Muscle of arm (tissue), 14 donors: Measurements from ENCODE around the gene THEM4. TPM values are rescaled to one million over a fixed set of nuclear protein-coding genes. Genes with fewer than 3 reads are reported as not detected.
A peak's percentile ranks its signal among the peaks of the same experiment; 100 is the strongest.

Experiments
- DNase-seq: peaks from one replicate; pipeline ENCODE4 v3.0.0-alpha.2; 2013
- long read RNA-seq, 11 donors: transcript quantifications; one replicate each; lab custom pipeline, GENCODE V29; 2026
- polyA plus RNA-seq, 12 donors: library from polyadenylated mRNA; unstranded; fragments of 120-200 nt; gene quantifications; one replicate each; pipeline ENCODE4 v1.2.1, GENCODE V29; 2013; ENCODE audit not compliant: insufficient read length in 12 of 12

The THEM4 gene
- polyA plus RNA-seq, result 10 to 100 TPM in 11 of 12 donors, not detected in 1; 11.6 to 24.9 (median 16.5) TPM
- long read RNA-seq, donor 1, partial matches to known transcripts, result 7 of 13 reads
- long read RNA-seq, donor 1, other reads (novel, unspliced or antisense), result 0 of 13 reads
- long read RNA-seq, donor 2, transcript THEM4-202 (7 exons, 1,832 nt), result major isoform, 7 of 17 reads
- long read RNA-seq, donor 2, partial matches to known transcripts, result 6 of 17 reads
- long read RNA-seq, donor 2, other reads (novel, unspliced or antisense), result 0 of 17 reads
- long read RNA-seq, donor 3, partial matches to known transcripts, result 5 of 8 reads
- long read RNA-seq, donor 3, other reads (novel, unspliced or antisense), result 0 of 8 reads
- long read RNA-seq, donor 4, partial matches to known transcripts, result 0 of 2 reads
- long read RNA-seq, donor 4, other reads (novel, unspliced or antisense), result 0 of 2 reads
- long read RNA-seq, donor 5, partial matches to known transcripts, result 17 of 26 reads
- long read RNA-seq, donor 5, other reads (novel, unspliced or antisense), result 0 of 26 reads
- long read RNA-seq, donor 6, partial matches to known transcripts, result 5 of 6 reads
- long read RNA-seq, donor 6, other reads (novel, unspliced or antisense), result 0 of 6 reads
- long read RNA-seq, donor 7, partial matches to known transcripts, result 0 of 4 reads
- long read RNA-seq, donor 7, other reads (novel, unspliced or antisense), result 0 of 4 reads
- long read RNA-seq, donor 8, transcript THEM4-205 (2 exons, 643 nt), result major isoform, 7 of 24 reads
- long read RNA-seq, donor 8, transcript THEM4-201 (6 exons, 2,377 nt), result minor isoform, 5 of 24 reads
- long read RNA-seq, donor 8, partial matches to known transcripts, result 12 of 24 reads
- long read RNA-seq, donor 8, other reads (novel, unspliced or antisense), result 0 of 24 reads
- long read RNA-seq, donor 9, partial matches to known transcripts, result 0 of 2 reads
- long read RNA-seq, donor 9, other reads (novel, unspliced or antisense), result 0 of 2 reads
- long read RNA-seq, donor 10, partial matches to known transcripts, result 0 of 4 reads
- long read RNA-seq, donor 10, other reads (novel, unspliced or antisense), result 0 of 4 reads
- long read RNA-seq, donor 11, transcript THEM4-202 (7 exons, 1,832 nt), result major isoform, 6 of 14 reads
- long read RNA-seq, donor 11, partial matches to known transcripts, result 6 of 14 reads
- long read RNA-seq, donor 11, other reads (novel, unspliced or antisense), result 0 of 14 reads

DNA sequence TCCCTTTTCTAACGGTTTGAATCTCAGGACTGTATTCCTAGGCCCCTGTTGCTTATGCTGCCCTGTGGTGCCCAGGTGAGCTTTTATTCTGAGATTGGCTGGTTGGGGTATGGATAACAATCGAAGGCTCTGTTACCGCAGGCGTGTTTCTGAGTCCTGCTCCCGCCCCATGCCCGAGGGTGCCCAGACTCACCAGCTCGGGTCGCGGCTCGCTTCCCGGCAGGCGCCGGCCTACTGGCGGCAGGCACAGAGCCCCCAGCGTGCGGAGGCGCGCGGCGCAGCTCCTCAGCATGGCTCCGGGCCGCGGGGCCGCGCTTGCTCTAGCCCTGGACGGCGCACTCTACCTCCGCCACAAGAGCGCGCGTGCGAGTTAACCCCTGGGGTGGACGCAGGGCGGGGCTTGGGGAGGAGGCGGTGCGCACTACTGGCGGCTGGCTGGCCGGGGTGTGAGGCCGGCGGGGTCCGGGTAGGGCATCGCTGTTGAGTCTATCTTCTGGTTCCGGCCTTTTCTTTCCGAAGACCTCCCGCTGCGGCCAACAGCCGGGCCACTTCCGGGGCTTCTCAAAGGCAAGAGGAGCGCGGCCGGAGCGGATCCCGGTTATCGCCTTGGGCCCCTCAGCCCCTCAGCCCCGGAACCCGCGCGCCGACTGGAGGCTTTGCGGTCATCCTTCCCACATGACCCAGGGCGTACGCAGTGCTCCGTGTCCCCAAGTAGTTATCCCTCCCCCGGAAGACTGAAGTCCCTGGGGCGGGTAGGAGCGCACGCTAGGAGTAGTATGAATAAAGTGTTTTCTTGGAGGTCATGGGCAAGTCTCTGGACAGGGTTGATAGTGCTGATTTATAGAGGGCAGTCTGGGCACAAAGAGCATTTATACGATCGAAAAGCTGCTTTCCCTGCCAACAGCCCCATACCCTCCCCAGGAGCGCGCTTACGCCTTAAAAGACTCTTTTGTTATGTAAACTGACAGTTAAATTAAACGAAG lies at the start of gene THEM4:
Gene THEM4, minus strand, starts transcription at position 345 of the 983 bp plus-strand sequence. Its CDS starts 53 bp downstream, at position 292.
- DNase-seq, result peak; percentile 93

DNA sequence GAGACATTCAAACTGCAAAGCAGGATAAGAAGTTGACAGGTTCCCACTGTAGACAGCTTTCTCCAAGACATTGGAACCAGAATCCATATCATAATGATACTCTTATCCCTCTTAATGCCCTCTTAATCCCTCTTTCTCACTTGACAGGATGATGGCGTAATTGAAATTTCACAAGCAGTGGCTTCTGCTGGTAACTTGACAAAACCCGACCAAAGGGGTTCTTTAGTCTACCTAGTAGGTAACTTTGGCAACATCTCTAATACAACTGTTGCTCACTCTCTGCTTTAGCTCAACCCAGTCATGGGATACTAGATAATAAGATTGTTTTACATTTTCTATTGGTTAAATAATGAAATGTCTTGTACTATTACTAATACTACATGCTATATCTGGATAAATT lies 49.6 kb upstream of the THEM4 start:
- DNase-seq, result no peak

DNA sequence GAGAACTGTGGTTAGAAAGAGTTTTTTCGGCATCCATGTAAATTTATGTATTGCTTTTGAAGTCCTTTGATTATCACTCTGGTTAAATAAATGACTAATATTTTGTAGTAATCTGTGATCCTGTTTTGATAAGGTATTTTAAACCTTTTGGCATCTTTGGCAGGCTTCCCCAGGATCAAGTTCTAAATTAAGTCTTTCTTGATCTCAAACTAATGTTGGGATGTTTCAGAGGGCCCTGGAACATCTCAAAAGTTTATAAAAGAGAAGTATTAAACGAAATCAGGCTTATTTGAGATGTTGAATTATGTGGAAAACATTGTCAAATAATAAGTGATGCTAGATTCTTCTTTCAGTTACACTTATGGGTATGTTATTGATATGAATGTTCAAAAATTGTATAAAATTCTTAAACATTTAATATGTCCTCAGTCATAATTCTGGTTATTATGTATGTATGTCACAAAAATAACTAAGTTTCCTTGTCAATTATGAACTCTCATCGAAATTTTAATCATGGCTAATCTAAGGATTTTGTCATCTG lies 47.7 kb upstream of the THEM4 start:
- no peak for DNase-seq

DNA sequence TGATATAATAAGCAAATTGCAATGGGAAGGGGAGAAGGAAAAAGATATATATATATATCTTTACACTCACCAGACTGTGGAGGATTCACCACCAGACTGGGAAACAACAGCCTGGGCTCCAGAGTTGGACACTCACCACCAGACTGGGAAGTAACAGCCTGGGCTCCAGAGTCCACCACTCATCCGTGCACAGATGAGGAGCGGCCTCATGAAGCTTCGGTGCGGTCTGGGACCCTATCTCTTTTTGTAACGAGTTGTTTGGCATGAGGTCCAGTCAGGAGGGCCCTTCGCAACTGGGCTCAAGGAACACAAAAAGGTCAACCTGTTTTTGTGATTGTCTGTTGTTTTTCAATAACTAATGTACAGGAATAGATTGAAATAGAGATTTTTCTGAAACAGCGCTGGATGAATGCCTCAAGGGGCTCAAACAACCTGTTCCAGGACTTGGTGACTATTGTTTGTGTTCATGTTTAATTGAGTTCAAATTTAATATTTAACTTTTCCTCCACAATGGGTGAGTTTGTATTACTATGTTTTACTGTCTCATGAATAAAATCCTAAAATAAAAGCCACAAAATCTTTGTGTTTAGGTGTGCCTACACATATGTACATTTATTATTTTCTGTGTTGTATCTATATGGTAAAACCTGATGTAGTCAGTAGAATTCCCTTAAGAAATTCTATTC lies 44.2 kb upstream of the THEM4 start:
- no peak for DNase-seq

DNA sequence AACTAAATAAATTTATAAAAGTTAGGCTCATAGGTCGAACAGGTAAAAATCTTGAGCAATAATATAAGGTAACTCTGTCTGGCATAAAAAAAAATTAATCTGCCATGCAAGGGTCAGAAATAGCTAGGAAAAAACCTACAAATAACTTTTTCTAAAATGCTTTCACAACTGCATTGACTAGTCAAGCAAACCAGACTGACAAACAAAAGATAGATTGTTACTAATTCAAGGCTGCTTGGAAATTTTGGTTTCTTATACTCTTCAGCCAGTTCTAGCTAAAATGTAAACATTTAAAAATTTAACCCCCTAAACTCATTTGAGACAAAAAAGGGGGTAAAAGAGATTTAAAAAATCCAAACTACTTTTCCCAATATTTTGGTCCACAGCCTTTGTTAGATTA lies 43.5 kb upstream of the THEM4 start:
- no peak for DNase-seq

DNA sequence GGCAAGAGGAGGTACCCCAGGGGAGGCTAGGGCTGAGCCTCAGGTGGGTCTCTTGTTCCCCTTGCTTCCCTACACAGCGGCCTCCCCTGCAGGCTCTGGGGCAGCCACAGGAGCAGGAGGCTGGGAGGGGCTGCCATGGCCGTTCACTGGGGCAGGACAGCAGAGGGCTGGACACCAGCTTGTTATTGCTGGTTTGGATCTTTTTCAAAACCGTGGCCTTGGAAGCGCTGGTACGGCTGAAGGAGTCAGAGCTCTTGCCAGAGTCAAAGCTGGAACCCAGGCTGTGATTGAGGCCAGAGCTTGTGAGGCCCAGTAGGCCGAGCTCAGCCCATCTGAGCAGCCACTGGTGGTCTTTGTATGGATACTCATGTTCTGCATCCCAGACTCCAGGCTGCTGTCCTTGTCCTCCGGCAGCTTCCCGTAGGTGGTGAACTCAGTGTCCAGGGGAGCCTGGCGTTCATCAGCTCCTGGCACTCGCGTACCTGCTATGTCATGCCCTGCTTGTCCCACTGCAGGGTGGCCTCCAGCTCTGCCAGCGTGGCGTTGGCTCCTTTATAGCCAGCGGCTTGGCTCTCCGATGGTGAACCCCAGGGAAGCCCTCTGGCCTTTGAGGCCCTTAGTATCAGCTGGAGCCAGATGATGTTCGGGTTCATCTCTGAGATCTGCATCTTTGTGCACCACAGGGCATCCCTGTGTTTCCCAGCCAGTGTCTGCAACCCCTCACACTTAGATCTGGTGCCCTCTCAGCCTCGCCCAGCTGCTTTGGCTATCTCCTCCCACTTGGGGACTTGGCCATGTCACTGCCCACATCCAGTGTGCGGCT lies 40.3 kb upstream of the THEM4 start:
- no peak for DNase-seq

DNA sequence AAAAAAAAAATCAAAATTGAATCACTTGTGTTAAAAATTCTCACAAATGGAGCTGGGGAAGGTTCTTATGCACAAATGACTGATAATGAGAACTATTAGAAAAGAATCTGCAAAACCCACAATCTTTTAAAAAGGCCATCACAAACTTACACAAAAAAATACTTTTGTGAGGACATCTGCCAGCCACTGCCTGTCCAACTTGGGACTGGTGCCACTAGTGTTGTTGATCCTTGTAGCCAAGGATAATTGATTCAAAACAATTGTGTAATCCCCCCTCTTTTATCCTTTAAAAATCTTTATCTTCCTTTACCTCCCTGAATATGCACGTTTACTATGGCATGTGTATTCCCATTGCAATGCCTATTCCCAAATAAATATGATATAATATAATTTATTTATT lies 39.2 kb upstream of the THEM4 start:
- DNase-seq, result no peak

DNA sequence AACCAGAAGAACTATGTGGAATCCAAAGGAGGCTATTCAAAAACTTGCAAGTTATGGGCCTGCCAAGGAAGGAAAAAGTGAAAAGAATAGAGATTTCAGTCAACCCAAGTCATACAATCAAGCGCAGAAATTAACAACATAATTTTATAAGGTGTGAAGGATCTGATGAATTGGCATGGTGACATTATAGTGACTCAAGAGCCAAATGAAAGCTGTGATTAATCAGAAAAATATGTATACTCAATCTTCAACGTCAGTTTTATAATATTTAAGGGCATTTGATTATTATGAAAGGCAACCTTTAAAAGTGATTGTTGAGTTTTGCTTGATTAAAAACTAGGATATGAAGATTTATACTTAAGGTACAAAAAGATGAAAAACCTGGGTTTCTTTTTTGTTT lies 37.8 kb upstream of the THEM4 start:
- DNase-seq, result no peak

DNA sequence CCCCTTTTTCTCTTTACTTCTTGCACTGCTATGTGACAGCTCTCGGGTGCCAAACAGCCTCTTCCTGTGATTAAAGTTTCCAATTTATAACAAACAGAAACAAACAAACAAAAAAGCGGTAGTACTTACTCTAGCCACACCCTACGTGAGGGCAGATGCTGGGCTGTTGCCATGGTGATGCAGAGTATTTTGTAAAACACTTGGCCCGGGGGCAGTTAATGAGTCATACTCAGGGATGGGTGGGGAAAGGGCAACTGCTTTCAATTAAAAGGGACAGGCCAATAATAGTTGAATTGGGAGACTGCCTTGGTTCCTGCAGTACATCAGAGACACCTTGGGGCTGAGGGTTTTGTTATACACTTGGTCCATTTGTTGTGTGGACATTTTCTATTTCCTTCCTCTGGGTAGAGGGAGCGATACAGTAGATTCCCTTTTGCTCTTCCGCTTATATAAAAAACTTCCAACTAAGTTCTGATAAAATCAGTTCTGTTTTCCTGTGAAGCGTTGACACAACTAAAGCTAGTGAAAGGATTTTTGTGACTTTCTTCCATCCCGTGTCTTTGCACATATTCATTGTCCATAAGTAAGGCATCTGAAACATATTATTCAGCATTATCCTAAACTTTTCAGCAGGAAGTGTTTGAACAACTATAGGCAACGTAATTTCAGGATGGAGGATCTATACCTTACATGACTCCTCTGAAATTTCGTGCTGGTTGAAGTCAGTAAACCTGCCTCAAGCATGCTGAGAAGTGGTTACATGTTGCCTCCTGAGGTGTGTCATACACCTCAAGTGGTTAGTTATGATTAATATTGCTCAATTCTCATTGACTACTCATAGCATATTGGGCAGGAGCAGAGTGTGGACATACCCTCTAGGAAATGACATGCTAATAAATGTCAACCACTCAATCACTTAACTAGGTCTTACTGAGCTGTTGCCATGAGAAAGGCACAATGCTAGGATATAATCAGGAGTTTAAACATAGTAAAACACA lies 36.7 kb upstream of the THEM4 start:
- peak; percentile 79 for DNase-seq

DNA sequence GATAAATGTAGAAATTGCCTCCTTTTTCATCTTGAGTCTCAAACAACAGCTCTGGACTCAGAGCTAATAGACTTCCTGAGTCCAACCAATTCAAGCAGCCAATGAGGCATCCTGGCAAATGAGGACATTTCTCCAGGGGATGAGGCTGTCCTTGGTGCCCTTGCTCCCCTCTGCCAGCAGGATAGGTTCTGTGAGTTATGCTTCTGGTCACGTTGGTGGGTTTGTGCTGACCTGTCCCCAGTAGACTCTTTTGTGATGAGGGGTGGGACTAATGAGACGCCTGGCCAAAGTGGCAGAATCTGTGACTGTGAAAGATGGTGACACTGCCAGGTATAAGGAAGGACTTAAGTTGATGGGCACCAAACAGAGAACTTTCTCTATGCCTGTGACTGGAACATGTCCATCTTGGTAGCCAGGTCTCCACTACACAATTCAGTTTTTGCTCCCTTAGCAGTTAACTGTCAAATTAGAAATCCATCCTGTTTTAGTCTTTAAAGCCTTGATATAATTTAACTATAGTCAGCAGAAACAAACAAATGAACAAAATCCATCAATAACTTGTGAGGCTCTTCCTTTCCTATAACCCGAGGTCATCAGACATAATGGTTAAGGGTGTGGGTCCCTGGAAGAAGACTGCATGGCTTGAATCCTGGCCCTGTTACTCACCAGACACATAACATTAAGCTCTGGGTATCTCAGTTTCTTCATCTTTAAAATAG lies 35.7 kb upstream of the THEM4 start:
- DNase-seq, result no peak

DNA sequence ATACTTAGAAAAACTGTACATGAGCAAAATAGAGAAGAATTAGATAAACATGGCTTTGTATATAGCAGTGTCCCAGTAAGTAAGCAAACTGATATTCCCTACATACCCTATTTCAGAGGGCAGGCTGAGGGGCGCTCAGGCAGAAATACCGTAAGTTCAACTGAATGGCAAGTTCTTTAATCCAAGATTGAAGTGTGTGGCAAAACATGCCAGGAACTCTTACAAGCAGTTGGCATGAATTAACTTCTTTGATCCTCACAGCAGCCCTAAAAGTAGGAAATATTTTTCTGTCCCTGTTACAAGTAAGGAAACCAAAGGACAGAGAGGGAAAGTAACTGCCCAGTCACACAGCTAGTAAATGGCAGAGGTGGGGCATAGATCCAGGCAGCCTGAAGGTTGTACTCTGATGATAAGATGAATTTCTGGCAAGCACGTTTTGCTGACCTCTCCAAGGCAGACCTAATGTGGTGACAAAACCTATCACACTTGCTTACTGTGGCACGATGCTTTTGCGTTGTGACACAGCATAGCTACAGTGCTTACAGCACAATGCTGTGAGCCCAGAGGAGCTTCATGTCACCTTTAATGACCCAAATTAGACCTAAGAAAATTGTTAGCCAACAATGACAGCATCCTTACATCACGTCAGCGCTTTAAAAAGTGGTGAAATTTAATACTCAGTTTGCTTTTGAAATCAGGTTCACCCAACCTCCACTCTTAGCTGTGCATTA lies 35.0 kb upstream of the THEM4 start:
- DNase-seq, result no peak

DNA sequence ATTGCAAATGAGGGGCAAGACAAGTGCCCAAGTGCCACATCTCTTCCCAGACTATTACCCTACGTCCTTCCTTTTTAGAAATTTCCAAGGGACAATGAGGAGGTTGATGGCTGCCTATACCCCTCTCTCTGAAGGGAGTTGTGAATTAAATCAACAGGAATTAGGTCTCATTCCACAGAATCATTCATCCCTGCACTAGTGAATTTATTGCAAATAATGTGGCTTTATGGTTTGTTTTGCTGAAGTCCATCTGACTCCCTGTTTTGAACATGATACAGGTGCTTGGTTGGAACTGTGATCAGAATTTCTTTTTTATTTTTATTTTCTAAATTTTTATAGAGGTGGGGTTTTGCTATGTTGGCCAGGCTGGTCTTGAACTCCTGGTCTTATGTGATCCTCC lies 34.3 kb upstream of the THEM4 start:
- no peak for DNase-seq

DNA sequence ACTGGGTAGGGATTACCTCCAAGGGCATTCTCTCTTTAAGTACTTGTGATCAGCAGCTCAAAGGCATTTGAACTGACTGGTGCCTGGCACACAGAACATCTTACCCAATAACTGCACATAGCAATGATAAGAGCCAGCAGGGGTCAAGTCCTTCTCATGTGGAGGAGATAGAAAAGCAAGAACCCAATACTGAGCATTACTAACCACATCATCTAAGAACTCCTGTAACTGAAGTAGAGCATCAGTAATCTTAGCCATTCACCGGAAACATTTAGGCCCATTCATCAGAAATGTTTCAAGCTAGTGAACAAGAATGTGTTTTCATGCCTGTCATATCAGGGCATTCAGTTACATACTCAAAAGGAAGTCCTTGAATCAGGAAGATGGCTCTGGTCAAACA lies 33.6 kb upstream of the THEM4 start:
- DNase-seq, result no peak

DNA sequence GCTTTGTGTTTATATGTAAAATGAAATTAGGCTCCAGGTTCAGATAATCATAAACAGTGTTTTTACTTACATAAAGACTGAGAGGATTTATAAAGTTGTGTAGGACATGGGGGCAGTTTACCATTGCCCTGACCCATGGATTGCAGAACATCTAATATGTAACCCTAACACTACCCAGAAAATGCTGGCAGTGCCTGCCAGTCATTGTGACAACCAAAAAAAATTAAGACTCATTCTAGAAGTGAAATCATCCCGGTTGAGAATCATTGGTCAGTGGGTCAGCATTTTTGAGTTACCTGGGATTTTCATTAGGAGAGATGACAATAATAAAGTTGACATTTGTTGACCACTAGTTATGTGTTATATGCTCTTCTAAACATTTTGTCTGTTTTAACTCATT lies 31.2 kb upstream of the THEM4 start:
- no peak for DNase-seq

DNA sequence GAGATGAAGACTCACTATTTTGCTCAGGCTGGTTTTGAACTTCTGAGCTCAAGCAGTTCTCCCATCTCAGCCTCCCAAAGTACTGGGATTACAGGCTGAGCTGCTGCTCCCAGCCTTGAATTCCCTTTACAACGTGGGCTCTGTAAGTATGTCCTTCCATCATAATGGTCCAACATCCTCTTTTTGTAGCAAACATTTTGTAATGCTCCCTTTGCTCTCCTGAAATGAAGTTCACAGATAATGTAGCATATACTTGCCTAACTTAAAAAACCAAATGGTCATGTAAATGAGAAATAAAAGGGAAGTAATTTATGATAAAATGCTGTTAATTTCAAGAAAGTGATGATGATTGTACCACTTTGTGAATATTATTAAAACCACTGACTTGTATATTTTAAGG lies 30.5 kb upstream of the THEM4 start:
- no peak for DNase-seq

DNA sequence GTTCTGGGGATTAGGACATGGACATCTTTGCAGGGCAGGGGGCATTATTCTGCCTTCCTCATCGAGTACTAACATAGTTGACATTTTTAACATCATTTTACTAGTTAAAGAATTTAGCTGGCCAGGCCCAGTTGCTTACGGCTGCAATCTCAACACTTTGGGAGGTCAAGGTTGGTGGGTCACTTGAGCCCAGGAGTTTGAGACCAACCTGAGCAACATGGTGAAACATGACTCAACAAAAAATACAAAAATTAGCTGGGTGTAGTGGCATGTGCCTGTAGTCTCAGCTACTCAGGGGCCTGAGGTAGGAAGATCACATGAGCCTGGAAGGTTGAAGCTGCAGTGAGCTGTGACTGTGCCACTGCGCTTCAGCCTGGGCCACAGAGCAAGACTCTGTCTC lies 29.8 kb upstream of the THEM4 start:
- no peak for DNase-seq
